ENCODE measurements around the gene SYNDIG1.
A peak's percentile ranks its signal among the peaks of the same experiment; 100 is the strongest.

Gene SYNDIG1

DNA sequence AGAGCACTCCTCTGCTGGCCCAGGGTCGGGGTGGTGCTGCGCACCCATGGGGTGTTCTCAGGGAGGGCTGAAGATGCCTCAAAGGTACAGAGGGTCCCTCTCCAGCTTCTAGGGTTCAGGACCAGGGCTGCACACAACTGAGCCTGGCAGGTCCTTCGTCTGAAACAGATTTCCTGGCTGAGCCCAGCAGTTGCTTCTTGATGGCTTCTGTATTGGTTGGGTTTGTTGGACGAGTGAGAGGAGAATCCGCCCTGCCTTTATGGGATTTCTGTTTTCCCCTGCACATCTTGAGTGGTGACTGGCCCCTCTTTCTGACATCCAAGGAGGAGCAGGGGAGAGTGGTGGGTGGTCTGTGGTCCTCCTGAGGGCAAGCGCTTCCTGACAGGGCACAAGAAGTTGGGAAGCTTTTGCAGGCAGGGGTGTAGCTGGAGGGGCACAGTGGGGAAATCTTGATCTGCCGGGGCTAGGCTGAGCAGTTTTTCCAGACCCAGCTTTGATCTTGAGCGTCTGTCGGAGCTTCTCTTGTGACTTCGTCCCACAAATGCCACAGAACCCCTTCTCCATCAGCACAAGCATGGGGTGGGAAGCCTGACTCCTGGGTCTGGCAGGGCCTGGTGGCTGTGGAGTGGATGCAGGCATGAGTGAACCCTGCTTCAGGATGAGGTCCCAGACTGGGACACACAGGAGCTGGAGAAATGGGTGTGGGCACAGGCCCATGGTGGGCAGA is 116.5 kb downstream of the SYNDIG1 start:
- DNase-seq (ENCODE audit: low spot score) = no peak

DNA sequence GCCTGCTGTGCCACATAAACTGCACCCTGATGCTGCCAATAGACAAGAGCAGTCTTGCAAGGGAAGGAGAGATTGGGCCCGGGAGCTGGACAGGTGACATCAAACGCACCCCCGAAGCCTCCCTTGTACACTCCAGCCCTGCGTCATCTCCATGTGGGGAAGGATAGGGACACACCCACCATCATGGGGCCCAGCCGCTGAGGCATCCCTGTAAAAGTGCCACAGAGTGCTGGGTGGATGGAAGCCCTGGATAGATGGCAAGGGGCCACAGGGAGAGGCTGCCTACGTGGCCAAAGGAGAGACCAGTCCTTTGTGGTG is 117.1 kb downstream of the SYNDIG1 start:
- DNase-seq (ENCODE audit: low spot score) = no peak

DNA sequence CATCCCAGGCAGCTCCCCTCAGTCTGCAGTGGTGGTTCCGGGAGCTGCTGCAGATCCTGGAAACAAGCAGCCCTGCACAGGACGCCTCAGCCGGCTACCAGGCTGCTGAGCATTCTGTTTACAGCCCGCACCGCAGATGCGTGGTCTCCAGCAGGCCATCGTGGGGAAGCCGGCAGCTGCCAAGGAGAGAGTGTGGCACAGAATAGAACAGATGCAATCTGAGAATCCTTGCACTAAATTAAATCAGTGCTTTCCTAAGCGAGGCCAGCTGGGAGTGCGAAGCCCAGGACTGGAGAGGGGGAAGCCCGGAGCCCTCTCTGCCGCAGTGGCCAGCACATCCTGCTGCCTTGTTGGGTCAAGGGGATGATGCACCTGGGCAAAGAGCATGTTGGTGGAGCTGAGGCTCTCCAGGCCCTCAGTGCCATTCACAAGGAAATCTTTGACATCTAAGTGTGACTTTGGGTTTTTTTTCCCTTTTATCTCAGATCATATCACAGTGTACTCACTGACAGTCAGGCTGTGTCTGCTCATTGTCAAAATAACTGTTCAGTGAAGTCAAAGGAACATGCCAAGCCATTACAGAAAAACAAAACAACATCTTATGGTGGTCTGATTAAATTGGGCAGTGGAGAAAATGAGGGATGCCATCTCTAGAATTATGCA is 118.1 kb downstream of the SYNDIG1 start:
- DNase-seq (ENCODE audit: low spot score) = no peak

DNA sequence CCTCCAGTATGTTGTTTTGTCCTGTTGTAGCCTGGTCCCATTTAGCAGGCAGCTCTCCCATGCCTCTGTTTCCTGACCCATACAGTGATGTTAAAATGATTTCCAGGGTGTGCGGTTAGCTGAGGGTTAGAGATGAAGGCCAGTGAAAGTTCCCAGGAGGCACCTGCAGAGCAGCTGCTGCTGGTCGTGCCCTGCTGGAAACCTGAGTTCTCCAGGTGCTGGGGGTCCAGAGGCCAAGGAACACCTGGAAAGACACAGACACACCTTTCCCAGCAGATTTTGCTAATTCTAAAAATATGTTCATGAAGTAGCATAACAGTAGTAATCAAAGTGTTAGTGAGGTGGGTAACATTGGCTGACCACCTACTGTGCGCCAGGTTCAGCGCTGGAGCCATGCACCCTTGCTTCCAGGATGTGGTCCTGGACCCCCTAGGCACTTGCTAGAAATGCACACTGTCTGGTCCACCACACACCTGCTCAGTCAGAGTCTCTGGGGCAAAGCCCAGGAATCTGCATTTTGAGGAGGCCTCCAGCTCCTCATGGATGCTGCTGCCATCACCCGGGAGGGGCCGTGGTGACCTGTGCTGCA is 118.7 kb downstream of the SYNDIG1 start:
- no peak for DNase-seq (ENCODE audit: low spot score)

DNA sequence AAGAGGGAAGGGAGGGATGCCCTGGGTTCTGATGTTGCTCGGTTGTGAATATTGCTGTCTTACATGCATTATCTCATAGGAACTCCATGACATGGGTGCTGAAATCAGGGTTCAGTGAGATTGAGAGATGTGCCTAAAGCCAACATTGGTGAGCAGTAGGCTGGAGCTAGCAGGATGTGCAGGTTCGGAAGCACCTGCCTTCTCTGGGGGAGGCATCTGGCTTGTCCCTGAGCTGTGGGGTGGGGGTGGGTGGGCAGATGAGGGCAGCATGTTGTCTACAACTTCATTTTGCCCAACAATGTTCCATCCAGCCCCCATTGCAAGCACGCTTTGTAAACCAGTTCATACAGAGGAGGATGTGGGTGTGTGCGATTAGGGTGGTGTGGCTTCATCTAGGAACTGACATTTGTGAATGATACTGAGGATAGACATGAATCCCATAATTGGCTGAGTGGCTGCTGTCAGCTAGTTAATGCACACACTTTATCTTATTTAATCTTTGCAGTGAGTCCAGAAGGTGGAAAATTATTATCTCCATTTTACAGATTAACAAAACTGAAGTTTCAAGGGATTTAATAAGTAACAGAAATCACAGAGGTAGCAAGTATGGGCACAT is 119.4 kb downstream of the SYNDIG1 start:
- DNase-seq (ENCODE audit: low spot score) = no peak

DNA sequence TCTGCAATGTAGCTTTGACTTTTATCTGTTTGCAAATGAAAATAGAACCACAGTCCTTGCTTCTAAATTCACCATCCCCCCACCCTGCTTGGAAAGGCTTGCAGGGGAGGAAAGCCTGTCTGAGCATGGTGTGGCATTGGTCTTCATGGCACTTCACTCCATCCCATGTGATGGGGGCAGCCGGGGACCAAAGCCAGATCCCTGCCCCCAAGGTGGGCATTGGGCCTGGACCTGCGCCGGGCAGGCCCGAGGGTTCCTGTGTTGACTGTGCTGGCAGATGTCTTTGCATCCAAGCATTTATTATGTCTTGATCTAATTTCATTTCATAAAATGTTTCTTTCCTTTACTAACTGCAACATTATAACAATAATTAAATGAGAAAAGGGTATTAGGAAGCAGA is 120.0 kb downstream of the SYNDIG1 start:
- DNase-seq (ENCODE audit: low spot score) = no peak

DNA sequence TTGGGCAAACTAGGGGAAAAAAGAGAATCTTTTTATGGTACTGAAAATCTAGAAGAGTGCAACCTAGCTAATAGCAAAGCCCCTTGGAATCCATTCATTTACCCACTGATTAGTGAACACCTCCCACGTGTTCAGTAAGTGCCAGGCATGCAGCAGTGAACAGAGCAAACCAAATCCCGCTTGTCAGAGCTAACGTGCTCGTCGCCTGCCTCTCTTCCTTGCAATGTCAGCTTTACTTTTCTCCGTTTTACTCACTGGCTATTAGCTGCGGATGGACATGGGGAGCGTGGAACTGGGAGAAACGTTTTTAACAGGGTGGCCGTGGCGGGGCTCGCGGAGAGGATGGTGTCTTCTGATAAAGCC is 120.4 kb downstream of the SYNDIG1 start:
- no peak for DNase-seq (ENCODE audit: low spot score)

DNA sequence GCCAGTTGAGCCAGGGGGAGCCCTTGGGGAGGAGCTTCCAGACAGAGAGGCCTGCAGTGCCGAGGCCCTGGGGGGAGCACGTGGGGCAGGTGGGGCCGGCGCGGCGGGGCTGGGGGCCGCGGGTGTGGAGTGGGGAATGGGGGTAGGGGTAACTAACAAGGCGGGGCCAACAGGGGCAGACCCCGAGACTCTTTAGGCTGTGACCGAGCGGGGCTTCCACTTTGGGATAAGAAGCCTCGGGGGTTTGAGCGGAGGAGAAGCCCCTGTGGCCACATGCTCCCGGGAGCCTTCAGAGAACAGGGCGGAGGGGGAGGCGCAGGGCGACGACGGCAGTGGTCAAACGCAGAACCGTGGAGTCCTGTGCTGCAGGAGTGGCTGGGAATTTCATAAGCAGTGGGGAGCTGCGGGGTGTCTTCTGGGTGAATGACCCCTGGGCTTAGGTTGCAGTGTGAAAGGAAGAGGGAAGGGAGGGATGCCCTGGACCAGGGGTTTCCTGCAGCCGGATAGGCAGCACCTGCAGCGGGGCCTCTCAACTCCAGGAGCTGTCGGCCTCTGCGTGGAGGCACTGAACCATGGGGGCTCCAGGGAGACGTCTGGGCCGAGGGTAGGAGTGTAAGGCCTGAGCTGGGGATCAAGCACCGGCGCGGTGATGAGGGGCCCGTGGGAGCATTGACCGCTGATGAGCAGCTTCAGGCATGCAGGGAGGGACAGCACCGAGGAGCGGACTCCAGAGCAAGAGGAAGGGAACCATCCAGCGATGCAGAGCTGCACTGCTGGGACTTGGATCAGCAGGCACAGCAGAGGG is 121.0 kb downstream of the SYNDIG1 start:
- DNase-seq (ENCODE audit: low spot score) = no peak

DNA sequence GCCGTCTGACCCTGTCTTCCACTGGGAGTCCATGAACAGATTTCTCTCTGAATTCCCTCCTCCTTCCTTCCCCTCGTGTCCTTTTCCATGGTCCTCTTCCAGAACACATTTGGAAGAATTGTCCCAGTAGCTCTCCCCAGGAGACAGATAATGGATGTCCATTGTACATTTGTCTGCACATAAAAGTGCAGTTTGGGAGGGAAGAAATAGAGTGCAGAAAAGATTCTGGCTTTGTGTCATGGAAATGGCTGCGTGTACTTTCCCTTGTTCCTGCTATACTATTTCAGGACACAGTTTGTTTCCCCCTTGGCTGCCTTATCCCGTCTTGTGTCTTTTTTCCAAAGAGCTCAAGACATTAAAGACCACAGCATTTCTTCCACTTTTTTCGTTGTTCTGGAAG is 127.6 kb downstream of the SYNDIG1 start:
- DNase-seq (ENCODE audit: low spot score) = no peak

DNA sequence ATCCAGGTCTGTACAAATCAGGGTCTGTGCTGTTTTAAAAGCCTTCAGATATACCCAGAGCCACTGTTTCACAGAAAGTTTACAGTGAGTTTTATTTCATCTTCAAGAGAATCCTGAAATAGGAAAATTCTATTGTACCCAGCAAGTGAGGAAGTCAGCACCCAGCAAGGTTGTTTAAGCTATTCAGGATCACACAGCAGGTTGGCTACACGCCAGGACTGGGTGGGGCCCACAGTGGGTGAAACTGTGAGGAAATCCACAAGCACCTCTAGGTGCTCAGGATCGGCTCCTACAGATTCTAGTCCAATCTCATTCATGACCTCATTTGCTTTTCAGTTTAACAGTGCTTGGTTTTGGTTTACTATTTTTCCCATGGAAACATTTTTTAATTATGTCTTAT is 128.9 kb downstream of the SYNDIG1 start:
- no peak for DNase-seq (ENCODE audit: low spot score)

DNA sequence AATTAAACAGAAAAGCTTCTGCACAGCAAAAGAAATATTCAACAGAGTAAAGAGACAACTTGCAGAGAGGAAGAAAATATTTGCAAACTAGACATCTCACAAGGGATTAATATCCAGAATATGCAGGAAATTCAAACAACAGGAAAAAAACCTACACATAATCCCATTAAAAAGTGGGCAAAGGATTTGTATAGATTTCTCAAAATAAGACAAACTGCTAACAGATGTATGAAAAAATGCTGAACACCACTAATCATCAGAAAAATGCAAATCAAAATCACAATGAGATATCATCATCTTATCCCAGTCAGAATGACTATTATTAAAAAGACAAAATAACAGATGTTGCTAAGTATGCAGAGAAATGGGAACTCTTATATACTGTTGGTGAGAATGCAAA is 129.6 kb downstream of the SYNDIG1 start:
- no peak for DNase-seq (ENCODE audit: low spot score)

DNA sequence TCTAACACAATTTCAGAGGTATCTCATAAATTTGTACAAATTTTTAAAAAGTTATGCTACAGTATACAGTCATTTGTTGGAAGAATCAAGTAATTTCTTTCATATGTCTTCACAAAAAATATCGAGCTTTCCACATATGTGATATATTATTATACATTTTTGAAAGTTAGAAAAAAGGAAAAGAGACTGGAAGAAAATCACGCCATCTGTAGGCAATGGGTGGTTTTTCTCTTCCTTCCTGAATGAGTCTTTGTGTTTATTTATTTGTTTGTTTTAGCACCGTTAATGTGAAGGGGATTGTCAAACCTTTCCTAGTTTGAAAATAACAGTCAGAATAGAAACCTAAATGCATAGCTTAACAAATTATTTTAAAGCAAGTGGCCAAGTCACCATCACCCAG is 130.6 kb downstream of the SYNDIG1 start:
- DNase-seq (ENCODE audit: low spot score) = no peak

DNA sequence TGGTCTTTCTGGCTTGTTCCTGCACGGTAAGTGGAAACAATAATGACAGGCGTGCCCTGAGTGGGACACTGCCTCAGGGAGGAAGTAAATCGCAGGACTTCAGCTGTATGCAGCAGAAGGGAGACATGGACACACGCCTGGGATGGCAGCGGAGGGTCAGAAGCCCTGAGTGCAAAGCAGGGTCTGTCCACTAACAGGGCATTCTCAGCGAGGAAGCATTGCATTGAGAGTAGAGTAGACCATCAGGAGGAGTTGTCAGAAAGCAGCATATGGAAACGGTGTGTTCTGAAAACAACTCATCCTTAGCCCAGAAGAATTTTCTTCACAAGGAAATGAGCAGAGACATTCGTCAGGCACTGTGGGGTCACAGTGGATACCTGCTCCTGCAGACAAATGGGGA is 134.0 kb downstream of the SYNDIG1 start:
- DNase-seq (ENCODE audit: low spot score) = no peak

DNA sequence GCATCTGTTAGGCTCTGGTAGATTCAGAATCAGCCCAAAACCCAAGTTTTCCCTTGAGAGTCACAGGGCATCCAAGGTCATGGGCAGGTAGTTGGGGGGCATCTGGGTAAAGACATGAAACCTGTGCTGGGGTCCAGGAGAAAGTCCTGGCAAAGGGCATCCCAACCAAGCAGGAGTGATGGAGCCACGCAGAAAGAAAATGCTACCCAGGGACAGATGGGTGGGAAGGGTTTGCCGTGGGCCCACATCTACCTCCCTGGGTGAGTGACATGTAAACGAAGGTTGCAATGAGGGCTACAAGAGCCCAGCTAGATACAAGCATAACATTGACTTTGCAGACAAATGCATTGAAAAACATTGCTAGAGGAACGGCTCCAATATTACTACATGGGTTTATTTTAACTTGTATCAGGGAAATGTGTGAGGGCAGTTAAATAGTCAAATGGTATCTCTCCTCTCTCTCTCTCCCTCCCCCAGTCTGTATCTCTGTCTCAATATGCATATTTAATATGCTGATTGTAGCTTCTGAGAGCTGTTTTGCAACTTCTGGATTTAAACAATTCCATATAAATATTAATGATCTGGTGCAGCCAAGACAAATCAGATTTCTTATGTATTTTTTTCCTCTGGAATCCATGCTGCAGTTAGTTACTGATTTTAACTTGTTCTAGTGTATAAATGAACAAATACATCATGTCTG is 135.7 kb downstream of the SYNDIG1 start:
- DNase-seq (ENCODE audit: low spot score) = no peak

DNA sequence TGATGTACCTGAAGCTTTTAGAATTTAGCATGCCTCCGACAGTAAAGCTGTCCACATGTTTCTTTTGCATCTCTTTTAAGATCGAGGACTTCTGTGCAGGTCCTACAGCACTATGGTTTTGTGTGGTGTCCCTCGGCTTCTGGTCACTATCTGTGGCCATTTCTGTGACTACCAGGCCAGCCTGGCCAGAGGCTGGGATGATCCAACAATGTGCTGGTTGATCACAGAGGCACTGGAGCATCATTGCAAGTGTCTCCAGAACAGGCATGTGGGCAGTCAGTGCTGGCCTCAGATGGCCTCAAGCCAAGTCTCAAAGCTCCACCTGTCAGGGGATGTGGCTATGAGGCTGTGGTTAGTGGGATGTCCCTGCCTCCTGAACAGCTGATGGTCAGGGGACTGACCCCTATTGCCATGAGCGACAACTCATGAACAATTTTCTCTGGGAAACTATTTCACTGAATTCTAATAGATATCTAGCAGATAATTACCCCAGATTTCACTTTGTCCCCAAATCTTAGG is 136.6 kb downstream of the SYNDIG1 start:
- DNase-seq (ENCODE audit: low spot score) = no peak

DNA sequence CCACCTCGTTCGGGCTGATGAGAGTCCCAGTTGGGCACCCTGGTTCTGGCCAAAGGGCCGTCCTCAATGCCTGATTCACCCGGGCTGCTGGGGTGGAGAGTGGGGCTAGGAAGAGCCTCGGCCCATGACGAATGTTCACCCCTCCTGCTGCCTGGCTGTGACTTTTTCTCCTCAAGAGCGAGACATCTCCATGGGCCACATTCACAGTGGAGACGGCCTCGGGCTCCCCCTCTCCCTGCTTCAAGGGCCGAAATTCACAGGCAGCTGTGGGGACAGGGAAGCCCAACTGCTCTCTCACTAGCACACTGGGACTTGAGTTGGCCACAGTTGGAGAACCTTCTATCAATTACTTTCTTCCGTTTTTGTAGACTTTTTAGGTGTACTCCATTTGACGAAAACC is 138.0 kb downstream of the SYNDIG1 start:
- DNase-seq (ENCODE audit: low spot score) = no peak

DNA sequence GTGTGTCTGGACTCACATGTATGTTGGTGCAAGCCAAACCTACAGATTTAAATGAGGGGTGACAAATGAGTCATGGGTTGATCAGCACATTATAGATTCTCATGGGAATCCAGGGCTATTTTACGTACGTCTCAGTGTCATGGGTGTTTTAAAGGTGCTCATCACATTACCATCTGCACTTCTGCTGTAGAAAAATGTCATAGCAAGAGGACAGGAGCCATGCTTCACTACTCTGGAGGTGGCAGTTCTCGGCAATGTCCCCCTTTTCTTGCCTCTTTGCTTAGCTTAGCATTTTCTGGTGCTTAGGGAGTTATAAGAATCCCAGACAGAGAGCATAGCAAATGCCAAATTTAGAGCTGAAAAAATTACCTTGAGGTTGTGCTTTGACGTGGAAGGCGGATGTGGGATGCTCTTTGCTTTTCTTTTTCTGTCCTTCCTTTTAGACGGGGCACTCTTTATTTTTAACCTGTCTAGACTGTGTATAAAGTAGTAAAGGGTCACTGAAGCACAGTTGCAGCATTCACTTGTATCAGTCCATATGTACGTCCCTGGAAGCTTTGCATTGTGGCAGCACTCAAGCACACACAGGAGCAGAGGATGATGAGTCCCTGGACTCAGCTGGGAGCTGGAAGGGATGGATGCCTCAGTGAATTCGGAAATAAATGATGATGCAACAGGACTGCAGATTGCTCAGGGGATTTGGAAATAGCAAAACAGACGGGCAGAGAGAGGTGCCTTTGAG is 139.7 kb downstream of the SYNDIG1 start:
- peak; percentile 54 for DNase-seq (ENCODE audit: low spot score)

DNA sequence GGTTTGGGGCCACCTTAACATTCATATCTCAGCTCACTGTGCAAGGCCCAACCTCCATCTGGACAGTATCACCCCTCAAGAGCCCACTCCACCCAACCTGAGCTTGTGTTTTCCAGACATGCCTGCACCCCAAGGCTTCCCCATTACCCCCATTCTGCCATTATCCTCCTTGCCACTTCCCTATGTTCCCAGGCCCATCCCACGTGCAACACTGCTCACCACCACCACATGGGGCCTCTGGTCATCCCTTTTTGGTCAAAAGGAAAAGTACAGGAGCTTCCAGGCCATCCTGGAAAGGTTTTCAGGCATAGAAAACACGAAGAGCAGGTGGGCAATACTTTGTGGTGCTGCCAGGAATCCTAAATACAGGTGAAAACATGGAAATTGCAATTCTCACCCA is 140.3 kb downstream of the SYNDIG1 start:
- no peak for DNase-seq (ENCODE audit: low spot score)

DNA sequence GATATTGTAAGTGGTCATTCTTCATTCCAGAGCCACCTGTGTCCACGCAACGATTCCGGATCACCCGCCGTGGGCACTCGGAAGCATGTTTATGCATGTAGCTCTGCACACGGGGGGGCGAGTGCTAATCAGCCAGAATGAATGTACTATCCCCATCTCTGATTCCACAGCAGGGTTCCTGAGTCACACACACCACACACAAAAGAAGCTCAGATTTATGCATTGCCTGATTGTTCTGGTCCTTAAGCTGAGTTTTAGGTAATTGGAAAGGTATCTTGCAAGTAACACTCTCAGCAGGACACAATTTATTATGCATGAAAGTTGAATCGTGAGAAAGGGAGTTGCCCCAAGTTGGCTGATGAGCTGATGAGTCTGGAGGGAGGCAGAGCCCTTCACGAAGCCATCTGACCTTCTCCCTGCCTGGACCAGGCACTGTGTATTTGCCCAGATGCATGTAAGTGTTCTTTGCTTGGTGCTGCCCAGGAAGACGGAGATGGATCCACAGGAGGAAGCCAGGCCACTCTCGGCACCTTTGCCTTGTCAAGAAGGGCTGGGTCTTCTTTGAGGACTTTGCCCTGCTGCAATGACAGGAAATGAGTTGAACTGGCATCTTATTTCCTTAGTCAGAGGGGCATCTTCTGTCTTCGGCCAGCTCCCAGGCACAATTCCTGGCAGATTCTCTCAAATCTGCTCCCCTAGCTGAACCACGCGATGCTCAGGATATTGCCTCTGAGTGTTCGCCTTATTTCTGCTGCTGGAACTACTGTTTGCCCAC is 141.1 kb downstream of the SYNDIG1 start:
- DNase-seq (ENCODE audit: low spot score) = no peak

Measured in GM03348 (cell line).